Islet precursor cell (in vitro differentiated cells): ENCODE data around the gene CCNH.

Source experiments
- DNase-seq: peaks from one replicate; pipeline ENCODE4 v3.0.0-alpha.2; 2018

Gene CCNH

DNA sequence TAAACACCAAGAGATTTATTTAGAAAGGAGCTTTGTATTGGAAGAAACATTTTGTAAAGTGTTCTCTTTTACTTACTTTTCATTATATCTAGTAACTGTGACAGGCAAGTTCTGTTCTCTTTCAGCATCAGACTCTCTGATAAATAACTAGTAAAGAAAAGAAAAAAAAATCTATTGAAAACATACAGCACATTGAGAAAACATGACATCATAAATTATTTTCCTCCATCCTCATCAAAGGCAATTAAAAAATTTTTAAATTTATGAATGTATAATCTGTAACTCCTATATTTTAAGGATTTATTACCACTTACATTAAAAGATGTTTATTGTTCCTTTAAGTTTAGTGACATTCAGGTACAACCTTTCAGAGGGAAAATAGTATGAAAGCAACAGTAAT is 11.1 kb downstream of the CCNH start:
- DNase-seq: no peak

DNA sequence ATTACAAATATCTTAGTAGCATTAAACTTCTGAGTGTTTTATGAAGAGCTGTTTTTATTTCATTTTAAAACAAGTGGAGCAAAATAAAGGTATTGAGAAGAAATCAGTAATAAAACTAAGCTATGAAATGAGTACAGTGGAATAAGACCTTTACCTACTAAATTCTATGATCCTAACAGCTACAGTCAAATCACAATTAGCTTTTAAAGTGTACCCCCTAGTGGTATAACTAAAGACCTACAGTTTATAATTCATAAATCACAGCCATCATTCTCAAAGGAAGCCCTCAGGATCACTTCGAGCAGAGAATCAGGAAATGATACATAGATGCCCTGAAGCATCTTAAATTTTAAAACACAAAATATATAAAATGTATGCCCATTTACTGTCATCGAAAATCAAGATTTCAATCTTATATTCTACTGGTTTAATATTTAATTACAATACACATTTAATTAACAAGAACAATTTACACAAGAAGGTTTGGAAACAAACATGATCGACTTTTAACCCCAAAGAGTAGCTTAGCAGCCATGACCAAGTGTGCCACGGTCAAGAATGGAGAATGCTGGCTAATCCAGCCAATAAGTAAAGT is 12.3 kb downstream of the CCNH start:
- DNase-seq: no peak

DNA sequence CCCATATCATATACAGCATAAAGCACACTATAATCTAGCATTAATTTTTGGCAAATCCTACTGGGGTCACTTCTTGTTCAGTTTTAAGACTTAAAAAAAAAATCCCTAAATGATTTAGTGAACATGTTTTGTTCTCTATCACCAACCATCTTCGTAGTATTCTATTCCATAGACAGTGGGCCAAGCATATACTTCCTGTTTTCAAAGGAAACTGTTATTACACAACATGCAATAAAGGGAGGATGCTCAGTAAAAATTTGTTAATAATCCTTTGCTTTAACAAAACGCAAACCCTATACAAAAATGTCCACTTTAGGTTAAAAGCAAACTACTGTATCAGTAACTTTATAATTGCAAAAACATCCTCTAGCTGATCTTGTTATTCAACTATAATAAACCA is 13.0 kb downstream of the CCNH start:
- no peak for DNase-seq

DNA sequence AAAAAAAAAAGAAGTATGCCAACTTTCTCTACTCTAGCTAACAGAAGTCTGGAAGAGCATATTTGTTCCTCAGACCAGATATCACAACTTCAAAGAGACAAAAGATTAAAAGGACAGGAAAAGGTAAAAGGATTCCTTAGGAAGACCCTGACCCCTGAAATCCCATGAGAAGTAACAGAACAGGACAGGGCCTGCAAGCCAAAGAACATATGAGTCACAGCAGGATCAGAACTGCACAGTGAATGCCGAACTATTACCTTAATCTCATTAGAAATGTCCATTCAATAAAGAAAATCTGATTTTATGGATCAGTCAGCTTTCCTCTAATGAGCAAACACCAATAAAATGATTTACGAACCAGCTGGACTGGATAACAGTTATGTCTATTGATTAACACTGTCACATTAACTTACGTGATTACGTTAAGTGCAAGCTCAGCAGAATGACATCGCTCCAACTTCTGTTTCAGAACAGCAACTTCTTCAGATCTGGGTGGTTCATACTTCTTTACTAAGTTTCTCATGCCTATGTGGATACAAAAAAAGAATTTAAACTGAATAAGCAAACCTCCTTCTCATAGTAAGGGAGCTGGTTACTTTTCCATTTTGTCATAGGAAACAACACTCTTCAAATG is 13.6 kb downstream of the CCNH start:
- DNase-seq: no peak

DNA sequence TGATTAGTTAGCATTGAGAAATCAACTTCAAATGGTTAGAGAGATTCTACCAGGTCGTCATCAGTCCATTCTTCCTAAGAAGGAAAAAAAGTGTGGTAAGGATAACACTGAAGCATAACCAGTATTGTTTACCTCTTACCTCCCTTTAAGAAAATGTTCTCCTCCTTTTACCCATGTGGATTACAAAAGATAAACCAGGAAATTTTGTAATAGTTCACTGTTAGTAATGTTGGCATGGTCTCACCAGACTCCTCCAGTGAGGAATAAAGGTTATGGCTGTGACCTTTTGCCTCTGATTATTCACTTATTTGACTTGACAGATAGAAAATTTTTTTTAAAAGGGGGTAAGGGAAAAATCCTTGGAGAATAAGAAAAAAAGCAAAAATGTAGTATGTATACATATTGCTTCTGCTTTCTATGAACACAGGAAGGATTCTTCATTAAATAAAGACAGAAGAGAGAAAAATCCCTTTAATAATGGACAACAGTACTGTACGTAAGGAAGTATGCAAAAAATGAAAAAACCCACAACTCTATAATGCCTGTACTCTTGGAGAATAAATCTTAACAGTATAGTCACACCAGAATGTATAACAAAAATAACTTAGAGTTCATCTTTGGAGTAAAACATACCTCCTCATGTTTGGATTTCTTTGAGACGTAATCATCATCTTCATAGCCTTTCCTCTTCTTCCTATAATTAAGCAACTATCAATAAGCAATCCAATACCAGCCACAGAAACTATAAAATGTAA is 18.1 kb downstream of the CCNH start:
- DNase-seq: no peak

DNA sequence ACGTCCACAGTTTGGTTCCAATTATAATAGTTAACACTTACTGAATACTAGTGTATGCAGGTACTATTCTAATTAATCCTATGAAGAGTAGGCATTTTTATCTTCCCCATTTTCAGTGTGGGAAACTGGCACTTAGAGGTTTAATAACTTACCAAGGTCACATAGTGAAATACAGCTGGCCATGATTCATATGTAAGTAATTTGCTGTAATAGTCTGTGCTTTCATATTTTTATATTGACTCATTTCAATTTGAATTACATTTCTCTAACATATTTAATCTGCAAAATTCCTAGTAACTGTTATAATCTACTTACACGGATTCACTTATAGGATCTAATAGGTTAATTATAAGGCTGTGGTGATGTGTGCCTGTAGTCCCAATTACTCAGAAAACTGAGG is 19.4 kb downstream of the CCNH start:
- DNase-seq: no peak

DNA sequence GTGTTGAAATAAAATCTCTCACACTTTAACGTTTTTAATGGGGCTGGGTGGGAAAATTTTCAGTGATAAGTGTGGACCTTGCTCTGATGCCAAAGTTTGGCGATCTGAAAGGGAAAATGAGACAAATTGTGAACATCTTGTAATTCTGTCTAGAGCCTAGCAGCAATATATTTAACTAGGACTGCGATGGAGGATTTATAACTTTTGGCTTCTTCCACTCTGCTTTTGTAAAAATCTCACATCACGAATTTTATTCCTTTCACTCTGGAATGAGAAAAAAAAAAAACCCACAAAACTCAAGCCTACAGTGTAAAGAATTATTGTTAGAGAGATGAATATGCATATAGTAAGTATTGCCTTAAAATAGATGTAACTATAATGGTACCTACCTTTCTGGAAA is 19.9 kb downstream of the CCNH start:
- no peak for DNase-seq

DNA sequence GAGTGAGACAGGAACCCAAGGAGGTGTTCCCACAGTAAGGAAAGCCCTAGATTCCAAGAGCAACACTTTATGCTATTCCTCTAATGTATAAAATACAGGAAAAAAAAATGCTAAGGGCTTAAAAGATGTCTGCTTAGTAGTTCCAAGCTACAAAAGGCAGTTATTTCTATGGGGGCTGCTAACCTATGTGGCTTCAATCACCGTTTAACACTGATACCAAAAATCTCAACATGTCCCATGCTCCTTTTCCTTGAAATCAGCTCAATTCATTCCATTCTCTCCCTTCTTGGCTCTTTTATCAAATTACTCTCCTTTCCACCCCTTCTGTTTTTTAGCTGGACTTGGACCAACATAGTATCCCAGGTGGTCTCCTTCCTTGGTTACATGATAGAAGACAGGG is 20.6 kb downstream of the CCNH start:
- no peak for DNase-seq

DNA sequence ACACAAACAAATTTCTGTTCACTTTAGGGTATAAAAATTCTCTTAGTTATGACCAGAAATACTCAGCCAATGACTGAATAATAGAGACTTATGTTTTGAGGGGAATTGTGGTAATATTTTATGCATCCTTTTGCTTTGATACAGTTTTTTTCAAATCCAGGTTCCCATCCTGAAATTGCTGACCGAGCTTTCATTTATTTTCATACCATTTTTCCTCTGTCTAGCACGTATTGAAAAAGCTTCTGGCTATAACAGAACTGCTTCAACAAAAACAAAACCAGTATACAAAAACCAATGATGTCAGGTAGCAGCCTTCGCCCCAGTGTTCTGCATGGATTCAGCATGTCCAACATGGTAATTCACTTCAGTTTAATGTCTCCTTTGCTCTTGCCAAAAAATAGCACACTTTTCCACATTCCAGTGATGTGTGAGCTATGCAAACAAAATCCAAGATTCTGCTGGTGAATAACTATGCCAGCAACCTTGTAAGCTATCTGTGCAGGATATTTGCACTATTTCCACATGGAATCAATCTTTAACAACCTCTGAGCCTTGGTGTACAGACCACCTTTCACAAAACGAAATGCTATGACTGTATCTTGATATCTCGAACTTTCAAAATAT is 22.0 kb downstream of the CCNH start:
- no peak for DNase-seq

DNA sequence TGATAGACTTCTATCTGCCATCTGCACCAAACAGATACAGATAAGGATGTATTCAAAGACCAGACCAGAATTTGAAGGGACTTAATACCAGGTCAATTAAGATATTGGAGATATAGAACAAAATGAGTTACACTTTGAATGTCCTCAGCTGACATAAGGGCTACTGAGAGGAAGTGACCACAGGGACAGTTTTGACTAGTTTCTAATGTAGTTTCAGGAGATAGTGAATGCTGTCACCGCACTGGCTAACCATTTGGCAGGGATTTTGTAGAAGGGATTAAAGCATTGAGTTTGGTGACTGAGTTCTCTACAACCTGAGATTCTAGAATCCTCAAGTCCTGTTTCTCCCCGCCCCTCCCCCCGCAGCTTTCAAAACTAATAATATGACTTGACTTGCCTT is 22.7 kb downstream of the CCNH start:
- no peak for DNase-seq

DNA sequence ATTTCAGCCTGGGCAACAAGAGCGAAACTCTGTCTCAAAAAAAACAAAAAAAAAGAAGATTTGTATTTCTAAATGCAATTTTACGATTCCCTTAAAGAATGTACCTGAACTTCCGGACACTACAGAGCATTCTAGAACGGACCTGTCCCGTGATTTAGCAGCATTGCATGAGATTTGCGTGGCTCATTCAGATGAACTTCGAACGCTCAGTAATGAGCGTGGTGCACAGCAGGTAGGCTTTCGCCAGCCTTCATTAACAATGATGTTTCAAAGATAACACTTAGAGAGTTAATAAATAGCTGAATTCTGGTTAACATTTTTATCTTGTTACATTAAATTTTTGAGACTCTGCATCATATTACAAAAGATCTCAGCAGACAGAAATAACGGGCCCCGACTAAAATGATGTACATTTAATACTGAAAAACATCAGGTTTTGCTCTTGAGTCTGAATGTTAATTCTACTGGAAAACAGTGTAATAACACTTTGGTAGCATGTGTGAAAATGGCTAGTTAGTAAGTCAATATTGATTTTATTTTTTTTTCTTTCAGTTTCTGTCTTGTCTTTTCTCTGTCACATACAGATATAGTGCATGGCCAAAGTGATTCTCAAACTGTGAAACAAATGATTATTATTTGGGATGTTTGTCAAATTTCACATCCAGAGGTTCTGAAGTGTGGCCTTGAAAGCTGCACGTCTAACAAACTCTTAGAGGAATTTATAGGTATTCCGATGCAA is 23.3 kb downstream of the CCNH start:
- no peak for DNase-seq

DNA sequence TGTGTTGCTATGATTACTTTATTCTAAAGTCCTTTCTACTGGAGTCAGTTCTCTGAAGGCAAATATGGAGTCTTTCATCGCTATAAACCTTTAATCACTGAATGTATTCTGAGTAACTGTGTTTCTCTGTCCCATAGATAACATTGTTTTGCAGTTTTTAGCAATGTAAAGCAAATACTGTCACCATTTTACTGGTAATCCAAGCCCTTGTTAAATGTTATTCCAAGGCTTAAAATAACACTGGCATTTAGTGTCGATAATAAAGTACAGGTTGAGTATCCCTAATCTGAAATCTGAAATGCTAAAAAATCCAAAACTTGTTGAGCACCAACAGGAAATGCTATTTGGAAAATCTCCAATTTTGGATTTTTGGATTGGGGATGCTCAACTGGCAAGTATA is 24.6 kb downstream of the CCNH start:
- DNase-seq: no peak

DNA sequence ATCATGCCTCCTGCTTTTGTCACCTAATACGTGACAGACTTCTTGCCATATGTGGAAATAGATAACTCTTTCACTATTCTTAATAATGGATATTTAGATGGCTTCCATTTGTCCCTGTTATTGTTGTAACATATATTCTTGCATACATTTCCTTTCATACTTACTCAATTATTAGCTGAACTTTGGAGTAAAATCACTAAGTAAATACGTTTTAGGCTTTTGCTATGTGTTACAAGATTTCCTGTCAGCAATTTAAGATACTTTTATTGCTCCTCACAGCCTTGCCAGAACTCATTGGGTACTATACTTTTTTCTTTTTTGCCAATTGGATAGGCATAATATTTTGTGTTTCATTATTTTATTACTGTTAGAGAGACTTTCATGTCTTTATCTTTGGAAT is 26.9 kb downstream of the CCNH start:
- no peak for DNase-seq

DNA sequence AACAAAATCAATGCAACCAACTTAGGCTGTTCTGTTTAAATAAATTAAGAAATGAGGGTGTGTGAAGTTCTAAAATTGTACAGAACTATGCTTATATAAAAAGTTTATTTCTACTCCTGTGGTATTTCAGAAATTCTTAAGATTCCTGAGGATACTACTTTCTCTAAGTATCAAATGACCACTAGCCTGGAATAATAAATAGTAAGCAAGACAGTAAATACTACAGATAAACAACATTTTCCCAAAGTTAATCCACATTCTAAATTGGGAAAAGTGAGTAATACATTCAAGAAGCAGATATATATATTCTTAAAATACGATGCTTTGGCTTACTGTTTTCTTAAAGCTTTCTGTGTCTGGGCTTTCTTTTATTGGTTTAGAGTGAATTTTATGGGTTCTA is 29.5 kb downstream of the CCNH start:
- DNase-seq: no peak

DNA sequence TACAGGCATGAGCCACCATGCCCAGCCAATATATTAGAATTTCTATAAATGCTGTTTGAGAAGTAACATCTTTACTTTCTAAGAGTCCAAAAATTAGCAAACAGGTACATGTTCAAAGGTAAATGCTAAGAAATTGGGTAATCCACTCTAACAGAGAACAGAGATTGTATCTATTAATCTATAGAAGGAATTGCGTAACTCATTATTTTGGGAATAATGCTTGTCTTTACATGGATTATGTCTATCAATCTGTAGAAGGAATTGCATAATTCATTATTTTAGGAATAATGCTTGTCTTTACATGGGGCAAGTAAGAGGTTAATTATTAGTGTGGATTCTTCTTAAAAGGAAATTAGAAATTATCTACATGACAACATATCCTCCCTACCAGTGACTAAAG is 30.5 kb downstream of the CCNH start:
- no peak for DNase-seq

DNA sequence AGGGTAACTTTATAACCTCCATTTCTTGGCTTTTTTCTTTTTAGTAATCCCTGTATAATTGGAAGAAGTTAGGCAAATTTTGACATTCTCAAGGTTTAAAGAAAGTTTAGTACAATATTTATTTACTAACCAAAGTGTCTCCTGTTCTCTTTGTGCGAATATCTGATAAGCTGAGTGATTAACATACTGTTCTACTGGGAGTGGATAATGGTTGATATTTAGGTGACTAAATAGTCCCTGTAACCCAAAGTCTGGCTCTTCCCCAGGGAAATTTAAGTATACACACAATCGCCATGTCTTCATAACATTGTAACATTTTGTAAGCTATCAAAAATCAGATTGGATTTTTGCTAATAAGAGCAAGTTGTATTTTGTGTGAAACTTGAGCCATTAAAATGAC is 40.0 kb downstream of the CCNH start:
- no peak for DNase-seq

DNA sequence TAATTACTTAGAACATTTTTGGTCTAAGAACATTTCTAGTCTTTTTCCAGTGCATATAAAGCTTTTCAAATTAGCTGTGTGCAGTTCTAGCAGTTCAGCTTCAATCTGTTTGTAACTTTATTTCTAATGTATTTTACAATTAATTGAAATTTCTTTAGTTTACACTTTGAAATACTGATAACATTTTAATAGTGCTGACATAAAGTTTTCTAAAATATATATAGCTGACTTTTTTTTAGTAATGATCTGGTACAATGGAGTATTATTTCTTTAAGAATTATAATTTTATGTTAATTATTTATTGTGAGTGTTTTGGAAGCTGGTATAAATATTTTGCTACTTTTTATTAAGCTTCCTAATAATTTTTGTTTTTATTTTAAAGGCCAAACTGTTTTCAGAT is 43.3 kb downstream of the CCNH start:
- no peak for DNase-seq

DNA sequence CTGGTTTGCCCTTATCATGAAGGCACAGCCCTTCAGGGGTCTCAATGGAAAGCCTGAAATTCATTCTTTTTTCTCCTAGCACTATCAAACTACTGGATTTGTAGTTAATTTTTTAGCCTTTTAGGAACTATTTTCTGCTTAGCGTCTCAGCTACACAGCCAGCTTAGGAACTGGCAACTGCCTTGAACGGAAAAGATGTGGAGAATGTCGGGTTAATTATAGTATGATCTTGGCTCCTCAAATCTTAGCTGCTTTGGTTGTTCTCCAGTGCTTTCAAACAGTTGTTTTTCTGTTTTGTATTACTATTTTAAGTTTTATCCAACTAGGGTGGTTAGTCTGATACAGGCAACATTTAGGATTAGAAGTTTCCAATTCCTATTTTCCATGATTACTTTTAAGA is 44.1 kb downstream of the CCNH start:
- no peak for DNase-seq

DNA sequence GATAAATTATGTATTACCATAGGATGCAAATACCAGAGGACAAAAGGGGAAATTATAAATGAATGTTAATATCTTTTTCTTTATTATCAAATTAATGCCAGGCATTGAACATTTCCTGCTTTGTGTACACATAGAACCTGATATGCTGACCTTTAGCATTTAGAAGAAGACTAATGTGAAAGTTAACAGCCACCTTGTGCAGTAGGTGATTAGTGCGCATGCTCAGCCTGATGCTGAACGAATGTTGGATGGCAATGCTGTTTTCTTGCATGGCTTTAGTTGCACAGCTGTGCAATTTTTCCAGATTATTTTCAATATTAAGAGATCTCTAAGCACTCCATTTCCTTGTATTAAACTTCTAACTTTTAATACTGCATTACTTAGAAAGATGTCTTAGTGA is 45.5 kb downstream of the CCNH start:
- DNase-seq: no peak

DNA sequence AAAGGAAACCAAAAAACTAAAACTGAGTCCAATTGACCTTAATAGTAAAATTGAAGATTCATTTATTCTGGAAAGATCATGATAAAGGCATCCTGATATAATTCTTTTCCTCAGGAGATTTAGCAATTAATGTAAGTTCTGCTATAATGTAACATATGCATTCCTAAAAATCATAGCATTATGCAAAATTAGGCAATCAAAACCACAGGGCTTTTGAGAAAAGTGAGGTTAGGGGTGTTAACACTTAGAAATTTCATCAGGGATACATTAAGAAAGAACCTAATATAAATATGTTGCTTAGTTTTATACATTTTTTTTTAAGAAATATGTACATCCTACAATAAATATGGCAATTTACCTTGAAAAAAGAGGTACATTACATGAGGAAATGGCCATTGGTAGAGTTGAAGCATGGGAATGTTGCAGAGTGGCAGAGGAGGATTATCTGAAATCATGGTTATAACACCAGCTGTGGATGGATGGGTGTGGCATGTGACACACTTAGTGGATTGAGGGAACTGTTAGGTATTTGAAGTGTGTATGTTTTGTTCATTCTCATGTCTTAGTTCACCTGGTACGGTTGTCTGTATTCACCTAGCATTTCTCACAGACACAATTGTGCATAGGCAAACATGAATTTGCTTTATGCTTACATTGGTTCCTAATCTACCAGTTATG is 51.1 kb downstream of the CCNH start:
- no peak for DNase-seq

DNA sequence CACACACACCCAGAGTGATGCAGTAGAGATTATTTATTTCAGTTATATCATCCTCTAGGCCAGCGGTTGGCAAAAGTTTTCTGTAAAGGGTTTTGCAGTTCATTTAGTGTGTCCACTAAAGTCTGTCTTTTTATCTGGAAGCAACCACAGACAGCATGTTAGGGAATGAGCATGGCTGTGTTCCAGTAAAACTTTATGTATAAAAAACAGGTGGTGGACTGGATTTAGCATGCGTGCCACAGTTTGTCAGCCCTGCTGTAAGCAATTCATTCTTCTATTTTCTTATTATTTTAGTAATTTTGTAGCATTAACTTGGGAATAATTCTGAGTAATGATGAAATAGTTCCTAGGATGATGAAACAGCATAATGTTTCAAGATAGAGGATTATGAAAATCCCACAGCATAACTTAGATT is 51.7 kb downstream of the CCNH start:
- no peak for DNase-seq

DNA sequence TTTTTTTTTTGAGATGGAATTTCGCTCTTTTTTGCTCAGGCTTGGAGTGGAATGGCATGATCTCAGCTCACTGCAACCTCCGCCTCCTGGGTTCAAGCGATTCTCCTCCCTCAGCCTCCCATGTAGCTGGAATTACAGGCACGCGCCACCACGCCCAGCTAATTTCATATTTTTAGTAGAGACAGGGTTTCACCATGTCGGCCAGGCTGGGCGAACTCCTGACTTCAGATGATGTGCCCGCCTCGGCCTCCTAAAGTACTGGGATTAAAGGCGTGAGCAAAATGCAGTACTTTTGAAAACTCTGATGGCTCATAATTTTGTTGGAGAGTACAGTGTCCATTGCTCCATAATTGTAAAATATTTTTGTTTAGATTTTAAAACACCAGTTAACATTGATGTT is 52.6 kb downstream of the CCNH start:
- DNase-seq: no peak

DNA sequence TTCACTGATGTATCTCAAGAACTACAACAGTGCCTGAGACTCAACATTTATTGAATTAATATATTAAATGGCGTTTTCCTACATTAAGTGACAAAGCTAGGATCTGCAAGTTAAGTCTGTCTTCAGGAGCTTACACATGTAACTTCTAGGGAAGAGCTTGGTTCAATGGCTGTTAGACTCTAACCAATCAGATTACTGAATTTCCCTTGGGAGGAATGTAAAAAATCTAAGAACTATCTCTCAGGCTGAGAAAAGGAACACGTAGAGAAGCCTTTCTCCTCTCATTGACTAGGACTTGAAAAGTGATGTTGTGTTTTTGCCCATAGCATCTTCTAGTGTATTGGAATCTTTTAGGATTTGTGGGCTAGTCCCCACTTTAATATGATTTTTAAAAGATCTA is 53.6 kb downstream of the CCNH start:
- no peak for DNase-seq
